ENCODE data around the gene TECPR2.

The TECPR2 gene

DNA sequence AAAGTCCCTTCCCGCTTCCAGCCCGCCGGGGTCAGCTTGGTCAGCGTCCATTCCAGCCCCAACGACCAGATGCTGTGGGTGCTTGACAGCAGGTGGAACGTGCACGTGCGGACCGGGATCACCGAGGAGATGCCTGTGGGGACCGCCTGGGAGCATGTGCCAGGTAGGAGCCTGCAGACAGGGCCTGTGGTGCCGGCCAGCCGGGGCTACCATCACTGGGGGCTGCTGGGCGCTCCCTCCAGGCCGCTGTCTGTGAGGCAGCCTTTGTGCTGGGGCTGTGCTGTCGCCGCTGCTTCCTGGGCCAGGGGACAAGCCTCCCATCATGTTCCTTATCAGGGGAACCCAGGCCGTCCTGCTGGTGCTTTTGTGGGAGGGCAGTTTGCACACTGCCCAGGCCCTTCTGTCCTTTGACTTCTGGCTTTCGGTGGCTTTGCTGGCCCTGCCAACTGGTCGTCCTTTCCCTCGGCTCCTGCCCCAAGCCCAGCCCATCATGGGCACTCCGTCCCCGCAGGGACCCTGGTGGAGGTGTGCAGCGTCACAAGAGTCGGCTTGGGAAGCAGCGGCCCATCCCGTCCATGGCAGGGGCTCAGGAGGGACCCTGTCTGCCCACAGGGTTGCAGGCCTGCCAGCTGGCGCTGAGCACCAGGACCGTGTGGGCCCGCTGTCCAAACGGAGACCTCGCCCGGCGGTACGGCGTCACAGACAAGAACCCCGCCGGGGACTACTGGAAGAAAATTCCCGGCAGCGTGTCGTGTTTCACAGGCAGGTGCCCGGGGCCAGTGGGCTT is 134.4 kb downstream of the TECPR2 start:
- no peak for DNase-seq (ENCODE audit: low spot score)

DNA sequence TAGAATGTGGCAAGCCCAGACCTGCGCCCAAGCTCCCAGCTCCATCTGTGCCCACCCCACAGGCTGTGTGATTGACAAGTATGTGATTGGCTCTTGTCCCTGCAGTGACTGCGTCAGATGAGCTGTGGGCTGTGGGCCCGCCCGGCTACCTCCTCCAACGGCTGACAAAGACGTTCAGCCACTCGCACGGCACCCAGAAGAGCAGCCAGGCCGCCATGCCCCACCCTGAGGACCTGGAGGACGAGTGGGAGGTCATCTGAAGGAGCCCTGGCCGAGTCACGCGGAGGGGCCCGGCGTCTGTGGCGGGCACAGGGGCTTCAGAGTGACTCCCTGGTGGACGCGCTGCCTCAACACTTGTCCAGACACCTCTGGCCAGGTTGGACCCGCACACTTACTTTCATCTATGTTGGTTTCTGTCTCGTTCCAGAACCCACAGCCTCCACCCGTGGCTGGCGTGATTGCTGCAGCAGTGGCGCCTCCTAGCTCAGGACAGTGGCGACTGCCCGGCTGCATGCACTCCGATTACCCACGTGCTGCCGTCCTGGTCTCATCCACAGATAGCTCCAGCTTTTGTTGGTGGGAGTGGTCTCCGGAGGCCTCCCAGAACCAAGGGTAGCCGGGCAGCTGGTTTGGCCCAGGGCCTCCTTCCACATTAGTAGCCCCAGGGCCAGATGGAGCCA is 135.4 kb downstream of the TECPR2 start:
- no peak for DNase-seq (ENCODE audit: low spot score)

DNA sequence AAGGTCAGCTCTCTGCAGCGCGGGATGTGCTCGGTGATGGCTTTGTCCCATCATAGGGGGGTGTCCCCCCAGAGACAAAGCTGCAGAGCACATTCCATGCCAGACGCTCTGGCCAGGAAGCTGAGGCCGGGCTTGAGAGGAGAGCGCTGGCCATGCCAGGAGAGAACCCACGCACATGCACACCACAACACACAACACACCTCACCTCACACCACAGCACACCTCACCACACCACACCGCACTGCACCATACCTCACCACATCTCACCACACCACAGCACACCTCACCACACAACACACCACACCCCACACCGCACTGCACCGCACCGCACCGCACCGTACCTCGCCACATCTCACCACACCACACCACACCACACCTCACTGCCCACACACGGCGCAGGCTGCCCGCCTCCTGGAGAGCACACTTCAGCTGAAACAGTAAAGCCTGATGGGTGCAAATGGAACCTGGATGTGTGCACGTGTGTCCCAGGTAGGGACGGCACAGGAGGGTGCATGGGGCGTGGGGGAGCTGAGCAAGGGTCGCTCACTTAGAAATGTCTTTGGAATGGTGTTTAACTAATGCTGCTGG is 136.0 kb downstream of the TECPR2 start:
- no peak for DNase-seq (ENCODE audit: low spot score)

DNA sequence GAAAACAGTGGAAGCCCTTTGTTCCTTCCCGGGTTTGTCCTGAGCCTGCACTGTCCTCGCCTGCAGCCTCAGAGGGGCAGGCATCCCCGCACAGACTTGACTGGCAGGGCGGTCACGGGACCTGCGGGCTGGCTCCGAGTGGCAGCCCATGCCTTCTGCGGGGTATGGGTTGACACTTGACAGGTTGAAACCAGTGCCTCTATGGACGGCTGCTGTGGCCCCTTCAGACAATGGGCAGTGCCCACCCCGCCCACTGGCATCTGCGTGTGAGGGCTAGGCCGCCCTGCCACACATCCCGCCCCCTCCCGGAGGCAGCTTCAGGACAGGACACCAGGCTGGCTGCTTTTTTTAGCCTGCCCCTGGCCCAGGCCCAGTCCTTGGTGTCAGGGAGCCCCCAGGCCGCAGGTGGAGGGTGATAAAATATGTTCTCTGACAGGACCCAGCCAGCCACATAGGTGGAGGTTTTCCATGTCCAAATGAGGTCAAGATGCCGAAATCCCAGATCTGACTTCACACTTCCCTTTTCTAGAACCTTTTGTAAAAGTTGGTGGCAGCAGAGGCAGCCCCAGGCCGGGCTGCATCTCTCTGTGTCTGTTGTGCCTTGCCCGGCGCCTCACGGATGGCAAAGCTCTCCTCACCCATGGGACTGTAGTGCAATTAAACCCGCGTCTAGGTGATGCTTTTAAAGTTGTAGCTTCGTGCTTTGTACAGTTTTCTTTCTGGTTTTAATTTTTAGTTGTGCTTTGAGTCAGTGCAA is 136.8 kb downstream of the TECPR2 start:
- no peak for DNase-seq (ENCODE audit: low spot score)

DNA sequence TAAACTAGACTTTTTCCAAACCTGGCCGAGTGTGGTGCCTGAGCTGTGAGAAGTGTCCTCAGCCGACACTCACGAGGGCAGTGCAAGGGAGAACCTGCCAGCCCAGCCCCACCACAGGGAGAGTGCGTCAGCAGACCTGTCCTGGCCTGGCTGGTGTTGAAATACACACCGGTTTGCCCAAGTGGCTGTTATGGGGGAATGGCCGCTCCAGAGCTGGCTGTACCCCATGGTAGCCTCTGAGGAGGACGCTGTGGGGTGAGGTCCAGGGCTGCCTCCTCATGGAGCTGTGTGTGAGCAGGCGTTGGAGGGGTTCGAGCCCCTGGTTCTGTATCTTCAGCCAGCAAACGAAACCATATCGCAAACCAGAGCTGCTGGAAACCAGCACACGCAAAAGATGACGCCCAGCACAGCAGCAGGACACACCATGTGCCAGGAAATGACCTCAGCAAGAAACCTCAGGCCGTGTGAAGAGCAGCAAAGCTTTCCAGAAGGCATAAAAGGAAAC is 137.5 kb downstream of the TECPR2 start:
- no peak for DNase-seq (ENCODE audit: low spot score)

DNA sequence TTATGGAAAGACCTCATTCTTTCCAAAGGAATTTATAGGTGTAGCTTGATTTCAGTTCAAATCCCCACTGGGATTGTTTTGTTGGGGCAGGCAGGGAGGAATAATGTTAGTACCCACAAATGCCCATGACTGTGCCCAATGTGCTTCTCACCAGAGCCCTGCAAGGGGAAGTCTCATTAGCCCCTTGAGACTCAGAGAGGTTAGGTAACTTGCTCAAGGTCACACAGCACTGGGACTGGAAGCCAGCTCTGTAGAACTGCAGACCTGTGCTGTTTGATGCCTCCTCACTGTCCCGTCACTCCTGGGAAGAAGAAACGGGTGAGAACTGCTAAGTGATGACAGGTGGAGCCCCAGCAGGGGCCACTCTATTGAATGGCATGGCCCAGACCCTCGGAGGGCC is 138.0 kb downstream of the TECPR2 start:
- no peak for DNase-seq (ENCODE audit: low spot score)

DNA sequence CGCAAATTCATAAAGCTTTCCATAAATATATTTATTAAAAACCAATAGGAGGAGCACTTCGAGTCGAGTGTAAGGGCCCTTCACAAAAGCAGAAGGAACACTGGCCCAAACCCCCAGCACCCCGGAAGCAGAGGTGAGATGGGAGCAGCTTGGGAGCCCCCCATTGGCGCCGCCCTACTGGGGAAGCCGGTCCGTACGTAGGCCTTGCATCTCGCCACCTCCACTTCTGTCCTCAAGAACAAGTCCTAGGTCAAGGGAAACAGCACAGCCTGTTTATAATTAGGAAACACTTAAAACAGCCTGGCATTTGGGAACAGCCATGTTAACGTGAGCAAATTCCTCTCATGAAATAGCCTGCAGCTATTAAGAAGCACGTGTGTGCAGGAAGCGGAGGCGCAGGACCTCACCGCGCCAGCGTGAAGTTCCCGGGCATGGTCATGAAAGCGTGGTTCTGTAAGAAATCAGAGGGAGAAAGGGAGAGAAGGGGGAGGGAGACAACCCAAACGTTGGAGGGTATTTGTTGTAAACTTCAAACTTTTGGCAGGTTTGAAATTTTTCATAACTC is 139.1 kb downstream of the TECPR2 start:
- DNase-seq (ENCODE audit: low spot score), result no peak

DNA sequence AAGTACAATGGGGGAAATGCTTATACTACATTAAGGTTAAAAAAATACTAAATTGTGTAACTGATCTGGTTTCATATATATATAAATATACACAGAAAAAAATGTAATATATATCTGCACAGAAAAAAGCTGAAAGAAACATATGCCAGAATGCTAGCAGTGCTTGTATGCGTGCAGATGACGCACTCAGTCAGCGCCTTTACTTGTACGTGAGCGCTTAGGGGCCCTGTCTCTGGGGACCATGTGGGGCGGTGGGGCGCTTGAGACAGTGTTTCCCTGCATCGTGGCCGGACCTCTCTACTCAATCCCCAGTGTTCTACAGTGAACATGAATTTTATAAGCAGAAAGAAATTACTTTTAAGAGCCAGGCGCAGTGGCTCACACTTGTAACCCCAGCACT is 139.8 kb downstream of the TECPR2 start:
- DNase-seq (ENCODE audit: low spot score), result no peak

DNA sequence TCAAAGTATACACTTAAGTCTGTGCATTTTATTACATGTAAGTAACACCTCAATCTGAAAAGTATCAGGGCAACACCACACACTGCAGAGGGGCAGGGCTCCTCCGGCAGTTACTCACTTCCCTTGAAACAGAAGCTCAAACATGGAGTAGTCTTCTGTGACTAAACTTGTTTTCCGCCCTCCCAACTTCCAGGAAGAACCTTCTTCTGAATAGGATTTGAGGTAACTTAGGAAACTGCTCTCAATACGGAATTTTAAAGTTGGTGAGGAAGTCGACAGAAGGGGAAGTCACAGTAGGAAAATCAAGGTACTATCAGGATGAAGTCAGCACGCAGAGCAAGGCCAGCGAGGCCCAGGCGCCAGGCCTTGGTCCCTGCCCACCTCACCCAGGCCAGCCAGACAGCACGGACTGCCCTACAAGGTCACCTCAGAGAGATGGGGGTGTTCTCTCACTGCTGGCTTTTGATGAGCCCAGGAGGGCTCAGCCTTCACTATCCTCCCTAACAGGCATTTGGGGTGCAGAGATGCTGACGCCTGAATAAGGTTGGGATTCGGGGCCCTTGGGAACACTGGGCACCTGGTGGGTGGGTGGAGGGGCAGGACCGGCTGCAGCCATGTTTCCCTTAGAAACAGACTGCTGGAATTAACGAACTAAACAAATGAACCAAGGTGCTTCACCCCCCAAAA is 141.0 kb downstream of the TECPR2 start:
- DNase-seq (ENCODE audit: low spot score), result no peak

DNA sequence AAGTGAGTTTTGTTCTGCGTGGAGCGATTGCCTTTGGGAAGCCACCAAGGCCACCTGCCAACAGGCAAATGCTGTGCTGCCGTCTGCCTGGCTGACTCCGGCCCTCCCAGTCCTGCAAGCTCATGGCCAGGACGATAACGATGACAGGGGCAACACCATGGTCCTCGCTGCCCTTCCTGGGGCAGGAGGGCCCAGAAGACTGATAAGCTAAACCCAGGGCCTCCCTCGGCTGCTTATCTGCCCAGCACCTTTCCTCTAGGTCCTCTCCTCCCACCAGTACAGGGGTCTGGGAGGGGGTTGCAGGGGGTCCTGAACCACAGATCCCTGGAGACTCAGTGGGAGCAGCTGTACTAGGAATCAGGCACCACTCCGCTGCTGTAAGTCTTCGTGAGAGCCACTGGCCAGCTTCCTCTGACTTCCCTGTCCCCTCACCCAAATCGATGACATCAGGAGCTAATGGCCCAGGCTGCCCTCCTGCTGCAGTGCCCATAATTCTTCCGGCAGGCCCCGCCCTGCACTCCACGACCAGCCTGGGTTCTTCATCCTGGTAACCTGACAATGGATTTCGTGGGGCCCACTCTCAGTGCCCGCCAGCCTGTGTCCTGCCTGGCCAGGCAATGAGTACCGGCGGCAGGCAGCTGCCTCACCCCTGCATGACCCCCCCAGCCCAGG is 141.7 kb downstream of the TECPR2 start:
- DNase-seq (ENCODE audit: low spot score), result no peak

DNA sequence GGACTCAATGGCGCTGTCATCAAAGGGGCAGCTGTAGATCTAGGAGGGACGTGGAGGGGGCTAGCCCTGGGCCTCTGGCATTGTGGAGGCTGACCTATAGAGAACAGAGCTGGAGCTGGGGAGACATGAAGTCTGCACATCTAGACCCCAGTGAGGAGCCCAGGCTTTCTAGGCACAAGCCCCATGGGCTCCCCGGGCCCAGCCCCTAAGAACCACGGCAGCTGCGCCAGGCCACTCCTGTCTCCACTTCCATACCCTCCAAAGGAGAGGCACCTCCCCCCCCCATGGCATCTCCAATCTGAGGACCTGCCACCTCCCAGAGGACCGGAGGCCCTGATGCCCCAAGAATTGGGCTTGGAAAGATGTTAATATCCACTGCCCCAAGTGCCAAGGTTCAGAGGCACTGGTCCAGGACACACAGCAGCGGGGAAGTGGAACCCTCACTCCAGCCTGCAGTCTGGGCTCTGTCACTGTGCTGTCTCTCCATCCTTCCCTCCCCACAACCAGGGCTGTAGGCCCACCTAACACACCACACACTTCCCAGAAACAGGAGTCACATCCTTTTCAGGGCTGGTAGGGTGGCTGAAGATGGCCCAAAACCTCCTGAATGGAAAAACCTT is 142.4 kb downstream of the TECPR2 start:
- no peak for DNase-seq (ENCODE audit: low spot score)

DNA sequence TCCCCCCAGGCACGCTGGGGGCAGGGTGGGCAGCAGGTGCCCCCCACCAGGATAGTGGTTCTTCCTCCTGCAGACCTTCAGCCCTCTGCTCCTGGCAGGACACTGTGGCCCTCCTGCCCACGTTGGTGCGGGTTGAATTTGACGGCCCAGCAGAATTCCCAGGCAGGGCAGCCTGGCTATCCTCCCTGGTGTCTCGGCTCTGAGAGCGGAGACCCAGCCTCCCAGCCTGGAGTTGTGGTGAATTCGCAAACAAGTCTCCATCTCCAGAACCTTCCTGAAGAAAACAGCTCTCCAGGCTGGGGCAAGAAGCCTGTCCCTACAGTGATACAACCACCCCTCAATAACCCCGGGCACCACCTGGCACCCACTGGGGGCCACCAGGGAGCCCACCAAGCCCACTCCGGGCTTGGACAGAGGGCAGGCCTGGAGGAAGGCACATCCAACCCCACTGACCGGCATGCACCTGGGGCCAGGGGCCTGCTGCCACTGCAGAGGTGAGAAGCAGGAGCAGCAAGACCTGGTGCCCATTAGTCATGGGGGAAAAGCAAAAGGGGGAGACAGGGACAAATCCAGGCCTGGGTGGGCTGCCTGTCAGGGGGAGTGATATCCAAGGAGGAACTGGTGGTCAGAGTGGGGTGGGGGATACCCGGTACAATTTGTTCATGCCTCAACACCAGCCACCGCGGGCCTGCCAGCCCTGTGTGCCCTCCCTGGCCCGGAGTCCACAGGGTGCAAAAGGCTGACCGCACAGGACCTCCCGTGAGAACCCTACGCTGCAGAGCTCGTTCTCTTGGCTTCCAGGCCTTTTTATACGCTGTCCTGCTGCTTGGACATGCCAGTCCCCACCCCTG is 143.3 kb downstream of the TECPR2 start:
- no peak for DNase-seq (ENCODE audit: low spot score)

DNA sequence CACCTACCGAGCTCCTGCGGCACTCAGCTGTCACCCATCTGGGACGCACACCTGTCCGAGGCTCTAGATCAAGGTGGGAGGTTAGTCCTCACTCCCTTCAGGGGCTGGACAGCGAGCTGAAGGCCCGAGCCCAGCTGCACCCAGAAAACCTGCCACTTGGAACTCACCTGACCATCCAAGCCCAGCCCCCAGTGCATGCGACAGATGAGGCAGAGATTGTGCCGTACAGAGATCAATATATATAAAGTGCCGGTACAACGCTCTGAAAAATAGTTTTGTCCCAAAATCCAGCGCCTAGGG is 143.8 kb downstream of the TECPR2 start:
- no peak for DNase-seq (ENCODE audit: low spot score)

DNA sequence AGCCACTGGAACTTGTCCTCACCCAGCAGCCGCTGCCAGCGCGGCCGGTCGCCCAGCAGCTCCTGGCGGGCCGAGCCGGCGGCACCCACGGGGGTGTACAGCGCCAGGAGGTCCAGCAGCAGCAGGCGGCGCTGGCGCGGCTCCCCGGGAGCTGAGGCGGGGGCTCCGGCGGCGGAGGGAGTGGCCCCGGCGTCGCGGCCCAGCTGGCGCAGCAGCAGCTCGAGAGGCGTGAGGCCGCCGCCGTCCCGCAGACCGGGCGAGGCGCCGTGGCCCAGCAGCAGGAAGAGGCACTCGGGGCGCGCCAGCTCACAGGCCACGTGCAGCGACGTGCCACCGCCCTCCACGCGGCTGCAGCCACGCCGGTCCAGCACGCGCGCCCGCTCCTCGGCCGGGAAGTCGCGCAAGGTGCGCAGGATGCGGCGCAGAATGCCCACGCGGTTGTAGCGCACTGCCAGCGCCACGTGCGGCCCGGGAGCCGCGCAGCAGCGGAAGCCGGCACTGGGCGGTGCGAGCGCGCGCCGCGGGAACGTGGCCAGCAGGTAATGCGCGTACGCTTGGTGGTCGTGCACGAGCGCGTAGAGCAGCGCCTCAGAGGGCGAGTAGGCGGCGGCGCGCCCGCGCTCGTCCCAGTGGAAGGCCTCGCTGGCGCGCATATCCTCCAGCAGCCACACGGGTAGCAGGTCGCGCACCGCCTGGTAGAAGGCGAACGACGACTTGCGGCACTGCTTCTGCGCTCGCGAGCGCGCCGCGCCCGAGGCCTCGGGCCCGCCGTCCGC is 144.5 kb downstream of the TECPR2 start:
- DNase-seq (ENCODE audit: low spot score), result peak; percentile 18

DNA sequence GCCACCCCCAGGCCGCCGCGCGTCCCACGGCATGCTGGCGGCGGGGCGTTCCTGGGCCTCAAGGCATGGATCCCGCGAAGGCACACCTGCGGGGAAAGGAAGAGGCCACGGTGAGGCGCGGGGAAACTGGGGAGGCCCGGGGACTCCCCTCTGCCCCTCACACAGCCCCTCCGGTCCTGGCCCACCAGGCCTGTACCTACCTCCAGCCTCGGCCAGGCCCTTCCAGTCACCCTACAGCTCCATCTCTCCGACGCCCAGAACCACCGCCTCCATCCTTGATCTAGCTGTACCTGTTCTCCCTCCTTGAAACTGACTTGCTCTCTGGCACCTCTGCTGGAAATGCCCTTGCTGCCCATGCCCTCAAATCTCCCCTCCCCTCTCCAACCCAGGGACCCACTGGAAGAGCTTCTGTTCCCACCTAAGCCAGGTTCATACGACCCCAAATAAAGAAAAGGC is 145.1 kb downstream of the TECPR2 start:
- no peak for DNase-seq (ENCODE audit: low spot score)

DNA sequence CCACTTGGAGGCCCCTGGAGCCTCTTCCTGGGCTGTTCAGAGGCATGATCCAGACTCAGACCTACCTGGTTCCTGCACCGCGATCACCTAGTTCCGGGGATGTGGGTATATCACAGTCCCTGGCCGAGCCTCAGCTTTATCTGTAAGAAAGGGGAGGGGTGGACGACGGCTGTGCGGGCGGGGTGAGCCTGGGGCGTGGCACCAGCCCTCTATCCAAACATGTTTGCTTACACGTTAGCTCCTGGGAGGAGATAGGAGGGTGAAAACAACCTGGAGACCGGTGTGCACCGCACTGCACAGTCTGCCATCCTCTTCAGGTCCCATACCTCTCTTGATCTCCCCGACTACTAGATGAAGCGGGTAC is 145.7 kb downstream of the TECPR2 start:
- no peak for DNase-seq (ENCODE audit: low spot score)

DNA sequence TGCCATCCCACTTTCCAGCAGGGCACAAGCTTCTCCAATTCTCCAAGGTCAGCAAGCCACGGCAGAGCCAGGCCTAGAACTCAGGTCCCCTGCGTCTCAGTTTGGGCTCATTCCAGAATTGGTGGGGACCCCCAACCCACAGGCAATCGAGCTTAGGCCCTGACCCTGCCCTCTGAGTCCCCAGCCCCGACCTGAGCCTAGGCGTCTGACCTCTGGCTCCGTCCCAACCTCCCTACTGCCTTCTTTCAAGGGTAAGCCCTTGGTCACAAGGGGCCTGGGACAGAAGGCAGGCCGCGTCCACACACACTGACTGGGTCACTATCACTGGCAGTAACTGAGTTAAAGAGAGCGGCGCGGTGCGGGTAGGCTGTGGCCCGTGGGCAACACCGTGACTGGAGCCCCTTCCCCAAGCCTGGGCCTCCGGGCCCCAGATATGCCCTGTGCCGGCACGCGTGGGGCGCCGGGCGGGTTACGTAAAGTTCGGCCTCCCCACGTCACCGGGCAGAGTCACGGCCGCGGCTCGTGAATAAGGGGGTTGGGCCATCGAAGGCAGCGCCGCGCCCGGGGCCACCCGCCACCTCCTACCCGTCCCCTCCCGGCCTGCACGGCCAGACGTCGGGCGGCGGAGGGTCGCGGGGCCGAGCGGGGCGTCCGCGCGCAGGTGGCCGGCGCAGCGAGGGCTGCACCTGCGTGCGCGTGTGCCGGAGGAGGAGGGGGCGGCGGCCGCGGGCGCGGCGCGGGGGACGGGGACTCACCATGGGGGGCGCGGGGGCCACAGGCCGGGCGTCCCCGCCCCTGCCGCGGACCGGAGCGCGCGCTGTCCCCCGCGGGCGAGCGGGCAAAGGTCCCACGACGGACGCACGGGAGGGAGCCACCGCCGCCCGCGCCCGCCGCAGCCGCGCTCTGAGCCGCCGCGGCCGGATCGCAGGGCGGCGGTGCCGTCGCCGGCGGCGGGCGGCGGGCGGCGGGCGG is 146.3 kb downstream of the TECPR2 start:
- DNase-seq (ENCODE audit: low spot score), result peak; percentile 35

Measured in CD4-positive, alpha-beta T cell treated with Interleukin-2 at 100 ng/mL for 4 hours (primary cell).